ENCODE data around the gene SH3GL1.
"Not testable (repeated sequence)": the region's sequence is repeated elsewhere in the genome, so short reads cannot be mapped to it uniquely, and the experiment has no call there.

Gene SH3GL1

DNA sequence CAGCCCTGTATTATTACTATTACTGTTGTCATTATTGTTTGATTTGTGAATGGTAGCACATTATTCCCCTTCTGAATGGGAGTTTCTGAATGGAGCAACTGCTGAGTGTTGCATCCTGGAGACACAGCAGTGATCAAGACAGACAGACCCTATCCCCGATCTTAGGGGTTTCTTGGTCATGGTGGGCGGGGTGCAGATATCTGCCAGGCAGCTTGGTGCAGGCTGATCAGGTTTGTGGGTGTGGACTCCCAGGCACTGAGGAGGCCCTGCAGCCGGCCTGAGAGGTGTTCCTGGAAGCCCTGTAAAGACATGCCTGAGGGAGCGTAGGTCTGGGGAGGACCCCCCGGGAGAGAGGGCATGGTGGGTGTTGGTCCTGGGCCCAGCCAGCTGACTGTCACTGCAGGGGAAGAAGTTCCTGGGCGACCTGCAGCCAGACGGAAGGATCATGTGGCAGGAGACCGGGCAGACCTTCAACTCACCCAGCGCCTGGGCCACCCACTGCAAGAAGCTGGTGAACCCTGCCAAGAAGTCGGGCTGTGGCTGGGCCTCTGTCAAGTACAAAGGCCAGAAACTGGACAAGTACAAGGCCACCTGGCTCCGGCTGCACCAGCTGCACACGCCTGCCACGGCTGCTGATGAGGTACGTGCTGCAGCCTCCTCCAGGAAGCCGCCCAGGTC is 54.9 kb downstream of the SH3GL1 start:
- FAIRE-seq (no peak), DNase-seq (ENCODE audit: low spot score) (no peak)

DNA sequence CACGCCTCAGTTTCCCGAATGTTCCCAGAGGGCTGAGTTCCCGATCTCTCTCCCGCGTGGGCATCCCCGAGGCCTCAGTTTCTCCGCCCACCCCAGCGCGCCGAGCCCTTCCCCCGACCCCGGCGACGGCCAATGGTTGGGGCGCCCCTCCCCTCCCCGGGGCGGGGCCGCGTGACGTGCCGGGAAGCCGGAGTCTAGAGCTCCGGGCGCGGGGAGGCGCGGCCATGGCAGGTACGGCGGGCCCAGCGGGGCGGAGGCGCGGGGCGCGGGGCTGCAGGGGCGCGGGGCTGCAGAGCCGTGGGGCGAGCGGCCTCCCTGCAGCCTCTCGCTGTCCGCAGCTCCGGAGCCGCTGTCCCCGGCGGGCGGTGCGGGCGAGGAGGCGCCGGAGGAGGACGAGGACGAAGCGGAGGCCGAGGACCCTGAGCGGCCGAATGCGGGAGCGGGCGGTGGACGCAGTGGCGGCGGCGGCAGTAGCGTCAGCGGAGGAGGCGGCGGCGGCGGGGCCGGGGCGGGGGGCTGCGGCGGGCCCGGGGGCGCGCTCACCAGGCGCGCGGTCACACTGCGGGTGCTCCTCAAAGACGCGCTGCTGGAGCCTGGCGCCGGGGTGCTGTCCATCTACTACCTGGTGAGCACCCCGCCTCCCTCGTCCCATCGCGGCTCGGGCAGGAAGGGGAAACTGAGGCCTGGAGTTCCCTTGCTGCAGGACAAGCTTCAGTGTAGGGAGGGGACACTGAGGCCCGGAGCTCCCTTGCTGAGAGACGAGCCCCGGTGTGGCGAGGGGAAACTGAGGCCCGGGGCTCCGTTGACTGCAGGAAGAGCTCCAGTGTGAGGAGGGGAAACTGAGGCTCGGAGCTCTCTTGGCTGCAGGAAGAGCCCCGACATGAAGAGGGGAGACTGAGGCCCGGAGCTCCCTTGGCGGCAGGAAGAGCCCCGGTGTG is 56.7 kb downstream of the SH3GL1 start, which contains the start of gene MPND:
TSS of gene MPND (plus strand) at position 193 of the 938 bp plus-strand sequence. CDS start at position 225, 32 bp downstream.
- peak; percentile 86 for DNase-seq (ENCODE audit: low spot score)
- no peak for FAIRE-seq

DNA sequence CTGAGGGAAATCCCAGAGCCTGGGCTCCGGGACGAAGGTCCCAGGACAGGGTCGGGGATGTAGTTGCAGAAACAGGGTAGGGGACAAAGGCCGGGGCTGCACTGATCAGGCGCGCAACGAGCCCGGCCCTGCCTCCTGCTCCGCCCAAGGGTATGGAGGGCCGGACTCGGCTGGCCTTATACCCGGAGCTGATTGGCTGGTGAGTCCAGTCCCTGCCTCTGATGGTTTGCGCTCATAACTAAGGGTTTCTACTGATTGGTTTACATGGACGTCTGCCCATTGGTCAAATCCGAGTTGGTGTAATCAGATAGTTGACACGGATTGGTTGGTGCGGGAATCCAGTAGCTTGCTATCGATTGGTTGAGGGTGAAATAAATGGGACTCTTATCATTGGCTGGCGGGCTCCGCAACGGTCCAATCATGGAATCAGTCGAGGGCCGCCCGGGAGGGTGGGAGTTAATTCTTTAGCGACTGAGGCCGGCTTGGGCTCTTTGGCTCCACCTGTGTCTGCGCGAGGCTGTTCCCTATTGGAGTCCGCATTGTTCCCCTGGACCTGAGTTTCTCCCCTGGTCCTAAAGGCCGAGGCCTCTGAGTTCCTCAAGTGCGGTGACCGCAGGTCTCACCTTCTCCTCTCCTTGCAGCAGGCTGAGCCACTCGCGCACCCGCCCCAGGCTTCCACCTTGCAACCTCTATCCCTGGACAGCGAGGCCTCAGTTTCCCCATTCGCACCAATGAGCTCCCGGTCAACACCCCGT is 57.6 kb downstream of the SH3GL1 start:
- no peak for FAIRE-seq
- peak; percentile 92 for DNase-seq (ENCODE audit: low spot score)

DNA sequence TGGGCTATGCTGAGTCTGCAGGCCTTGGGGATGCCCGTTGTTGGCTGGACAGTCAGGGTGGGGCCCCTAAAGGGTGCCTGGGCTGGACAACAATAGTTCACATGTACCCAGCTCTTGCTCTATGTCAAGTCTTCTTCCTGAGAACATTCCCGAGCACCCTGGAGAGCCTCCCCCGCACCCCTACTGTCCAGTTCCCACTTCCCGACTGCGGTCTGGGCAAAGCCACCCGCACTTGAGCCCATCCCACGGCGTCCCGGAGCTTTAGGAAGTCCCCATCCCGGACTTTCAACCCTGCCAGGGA is 58.1 kb downstream of the SH3GL1 start:
- DNase-seq (ENCODE audit: low spot score), result no peak
- FAIRE-seq, result no peak

DNA sequence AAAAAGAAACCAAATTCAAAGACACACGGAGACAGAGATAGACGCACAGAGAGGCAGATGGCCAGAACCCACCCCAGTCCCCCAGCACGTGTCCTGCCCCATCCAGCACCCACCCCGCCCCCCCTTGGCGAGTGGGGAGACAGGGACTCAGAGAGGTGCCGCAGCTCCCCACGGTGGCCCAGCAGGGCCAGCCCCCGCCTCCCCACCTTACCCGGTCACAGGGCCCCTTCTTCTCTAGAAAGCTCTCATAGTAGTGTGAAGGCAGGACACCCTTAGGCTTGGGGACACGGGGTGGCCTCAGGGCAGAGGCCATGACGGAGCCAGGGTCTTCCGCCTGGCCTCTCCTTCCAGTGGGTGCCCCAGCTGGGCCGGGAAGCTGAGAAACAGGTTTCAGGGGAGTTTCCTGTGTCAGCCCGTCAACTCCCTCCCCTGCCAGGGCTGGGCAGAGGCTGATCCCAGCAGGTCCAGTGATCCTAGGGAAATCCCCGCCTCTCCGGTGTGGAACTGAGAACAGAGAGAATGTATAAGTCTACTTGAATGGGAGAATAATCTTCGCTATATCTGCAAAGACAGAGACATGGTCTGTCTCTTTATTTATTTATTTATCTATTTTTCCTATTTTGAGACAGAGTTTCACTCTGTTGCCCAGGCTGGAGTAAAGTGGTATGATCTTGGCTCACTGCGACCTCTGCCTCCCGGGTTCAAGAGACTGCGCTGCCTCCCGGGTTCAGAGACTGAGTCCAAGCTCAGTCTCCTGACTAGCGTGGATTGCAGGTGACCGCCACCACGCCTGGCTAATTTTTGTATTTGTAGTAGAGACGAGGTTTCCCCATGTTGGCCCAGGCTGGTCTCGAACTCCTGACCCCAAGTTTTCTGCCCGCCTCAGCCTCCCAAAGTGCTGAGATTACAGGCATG is 61.6 kb downstream of the SH3GL1 start, which contains the start of gene STAP2:
TSS of gene STAP2 (minus strand) at position 387 of the 915 bp plus-strand sequence. CDS start at position 313, 74 bp downstream.
- FAIRE-seq, result no peak
- no peak for DNase-seq (ENCODE audit: low spot score)

DNA sequence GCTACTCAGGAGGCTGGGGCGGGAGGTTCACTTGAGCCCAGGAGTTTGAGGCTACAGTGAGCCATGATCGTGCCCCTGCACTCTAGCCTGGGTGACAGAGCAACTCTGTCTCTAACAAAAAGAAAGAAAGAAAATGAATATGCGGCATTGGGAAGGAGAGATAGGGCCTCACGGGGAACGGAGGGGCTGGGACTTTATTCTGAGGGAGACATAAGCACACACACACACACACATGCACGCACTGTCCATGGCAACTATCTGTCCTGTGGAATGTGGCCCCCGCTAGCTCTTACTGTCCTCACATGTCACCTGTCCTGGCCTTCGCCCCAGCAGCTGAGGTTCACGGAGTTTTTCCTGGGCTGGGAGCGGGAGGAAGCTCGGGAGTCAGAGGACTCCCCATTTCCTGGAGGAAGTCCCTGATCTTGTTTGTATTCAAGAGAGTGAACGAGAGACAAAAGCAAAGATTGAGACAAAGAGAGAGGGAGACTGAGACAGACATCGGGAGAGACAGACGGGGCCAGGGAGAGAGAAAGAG is 62.4 kb downstream of the SH3GL1 start:
- no peak for DNase-seq (ENCODE audit: low spot score)
- no peak for FAIRE-seq

DNA sequence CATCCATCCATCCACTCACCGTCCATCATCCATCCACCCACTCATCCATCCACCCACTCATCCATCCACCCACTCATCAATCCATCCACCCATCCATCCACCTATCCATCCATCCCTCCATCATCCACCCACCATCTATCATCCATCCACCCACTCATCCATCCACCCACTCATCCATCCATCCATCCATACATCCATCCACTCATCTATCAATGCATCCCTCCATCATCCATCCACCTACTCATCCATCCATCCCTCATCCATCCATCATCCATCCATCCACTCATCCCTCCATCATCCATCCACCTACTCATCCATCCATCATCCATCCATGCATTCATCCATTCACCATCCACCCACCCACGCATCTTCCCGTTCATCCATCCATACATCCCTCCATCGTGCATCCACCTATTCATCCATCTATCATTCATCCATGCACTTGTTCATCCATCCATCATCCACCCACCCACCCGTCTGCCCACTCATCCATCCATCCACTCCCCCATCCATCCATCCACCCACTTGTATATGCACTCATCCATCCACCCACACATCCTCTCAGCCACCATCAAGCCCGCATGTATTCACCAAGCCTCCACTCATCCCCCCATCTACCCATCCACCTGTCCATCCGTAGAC is 65.3 kb downstream of the SH3GL1 start:
- FAIRE-seq (peak; percentile 89), DNase-seq (ENCODE audit: low spot score) (no peak)

DNA sequence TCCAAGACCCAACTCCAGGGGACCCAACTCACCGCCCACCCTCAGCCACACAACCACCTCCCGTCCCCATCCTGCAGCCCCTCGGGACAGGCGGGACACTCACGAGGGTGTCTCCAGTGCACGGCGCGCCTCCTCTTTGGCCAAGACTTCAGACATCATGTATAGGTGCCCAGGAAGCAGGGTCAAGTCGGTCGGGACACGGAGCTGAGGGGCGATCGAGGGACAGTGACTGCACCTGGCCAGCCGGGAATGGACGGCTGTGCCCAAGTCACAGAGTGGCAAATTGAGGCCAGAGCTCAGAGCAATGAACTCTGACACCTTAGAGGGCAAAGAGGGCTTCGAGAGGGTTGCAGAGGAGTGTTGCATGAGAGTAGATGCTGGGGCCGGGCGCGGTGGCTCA is 70.5 kb downstream of the SH3GL1 start:
- DNase-seq (ENCODE audit: low spot score) (no peak), FAIRE-seq (no peak)

DNA sequence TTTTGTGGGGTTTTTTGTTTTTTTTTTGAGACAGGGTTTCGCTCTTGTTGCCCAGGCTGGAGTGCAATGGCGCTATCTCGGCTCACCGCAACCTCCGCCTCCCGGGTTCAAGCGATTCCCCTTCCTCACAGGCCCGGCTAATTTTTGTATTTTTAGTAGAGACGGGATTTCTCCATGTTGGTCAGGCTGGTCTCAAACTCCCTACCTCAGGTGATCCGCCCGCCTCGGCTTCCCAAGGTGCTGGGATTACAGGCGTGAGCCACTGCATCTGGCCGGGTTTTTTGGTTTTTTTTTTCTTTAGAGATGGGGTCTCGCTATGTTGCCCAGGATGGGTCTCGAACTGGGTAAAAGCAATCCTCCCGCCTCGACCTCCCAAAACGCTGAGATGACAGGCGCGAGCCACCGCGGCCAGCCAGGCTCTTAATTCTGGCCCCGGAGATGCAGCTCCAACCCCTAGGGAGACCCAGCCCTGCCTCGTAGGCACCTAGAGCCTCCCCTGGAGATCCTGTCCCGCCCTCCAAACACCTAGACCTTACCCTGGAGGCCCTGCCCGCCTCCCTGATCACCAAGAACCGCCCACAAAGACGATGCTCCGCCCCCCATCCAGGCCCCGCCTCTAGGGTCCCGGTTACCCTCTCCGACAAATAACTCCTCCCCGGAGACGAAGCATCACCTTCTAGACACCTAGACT is 71.2 kb downstream of the SH3GL1 start:
- not testable (repeated sequence) for FAIRE-seq
- DNase-seq (ENCODE audit: low spot score), result peak; percentile 41

DNA sequence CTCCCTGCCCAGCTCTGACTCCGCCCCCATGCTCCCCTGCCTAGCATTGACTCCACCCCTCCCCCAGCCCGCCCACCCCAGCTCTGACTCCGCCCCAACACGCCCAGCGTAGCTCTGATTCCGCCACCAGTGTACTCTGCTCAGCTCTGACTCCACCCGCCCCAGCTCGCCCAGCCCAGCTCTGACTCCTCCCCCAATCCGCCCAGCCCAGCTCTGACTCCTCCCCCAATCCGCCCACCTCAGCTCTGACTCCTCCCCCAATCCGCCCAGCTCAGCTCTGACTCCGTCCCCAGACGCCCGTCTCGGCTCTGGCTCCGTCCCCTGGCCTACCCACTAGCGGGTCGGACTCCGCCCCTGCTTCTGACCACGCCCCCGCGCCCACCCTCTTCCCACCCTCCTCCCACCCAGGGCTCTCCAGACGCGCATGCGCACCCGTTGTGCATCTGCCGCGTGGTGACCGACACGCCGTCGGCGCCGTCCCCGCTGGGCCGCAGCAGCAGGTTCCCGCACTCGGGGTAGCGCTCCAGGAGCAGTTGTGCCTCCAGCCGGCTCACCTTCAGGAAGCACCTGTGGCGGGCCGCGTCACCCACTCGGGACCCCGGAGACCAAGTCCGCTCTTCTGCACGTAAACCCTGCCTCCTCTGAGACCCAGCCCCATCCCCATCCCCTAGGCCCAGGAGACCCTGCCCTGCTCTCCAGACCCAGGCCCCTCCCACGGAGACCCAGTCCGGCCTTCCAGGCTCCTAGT is 71.9 kb downstream of the SH3GL1 start:
- DNase-seq (ENCODE audit: low spot score), result peak; percentile 93
- FAIRE-seq, result no peak

DNA sequence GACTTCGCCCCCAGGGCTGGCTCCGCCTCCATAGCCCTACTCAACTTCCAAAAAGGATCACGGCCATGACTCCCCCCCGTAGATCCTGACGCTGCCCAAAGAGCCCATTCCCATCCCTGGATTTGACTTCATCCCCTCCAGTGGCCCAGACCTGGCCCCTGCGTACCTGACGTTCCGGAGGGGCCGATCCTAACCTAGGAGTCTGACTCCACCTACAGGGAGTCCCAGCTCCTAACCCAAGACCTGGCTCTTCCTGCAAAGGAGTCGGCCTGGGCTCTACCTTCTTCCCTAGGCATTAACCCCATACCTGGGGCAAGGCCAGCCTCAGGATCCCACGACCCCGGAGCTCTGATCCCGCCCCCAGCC is 72.5 kb downstream of the SH3GL1 start:
- FAIRE-seq (no peak), DNase-seq (ENCODE audit: low spot score) (no peak)

DNA sequence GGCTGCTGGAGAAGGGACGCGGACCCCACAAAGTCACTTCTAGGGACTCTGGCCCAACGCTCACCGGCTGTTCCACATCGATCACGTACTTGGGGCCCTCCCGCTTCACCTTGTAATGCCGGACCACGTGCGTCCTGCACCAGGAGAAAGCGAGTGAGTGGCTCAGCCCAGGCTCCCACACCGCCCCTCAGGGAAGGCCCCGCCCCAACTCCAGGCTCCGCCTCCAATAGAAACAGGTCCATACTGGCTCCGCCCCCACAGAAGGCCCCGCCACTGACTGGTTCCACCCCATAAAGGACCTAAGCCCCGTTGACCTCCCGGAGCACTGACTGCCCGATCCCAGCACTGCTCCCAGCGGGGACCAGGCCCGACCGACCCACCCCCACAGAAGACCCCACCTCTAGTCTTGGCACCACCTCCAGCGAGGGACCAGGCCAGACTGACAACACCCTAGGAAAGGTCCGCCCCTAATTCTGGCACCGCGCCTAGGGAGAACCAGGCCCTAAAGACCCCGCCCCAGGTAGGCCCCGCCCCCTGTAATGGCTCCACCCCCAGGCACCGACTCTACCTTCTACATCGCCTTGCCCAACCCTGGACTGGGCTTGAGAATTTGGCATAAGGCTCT is 73.0 kb downstream of the SH3GL1 start:
- FAIRE-seq, result no peak
- peak; percentile 52 for DNase-seq (ENCODE audit: low spot score)

DNA sequence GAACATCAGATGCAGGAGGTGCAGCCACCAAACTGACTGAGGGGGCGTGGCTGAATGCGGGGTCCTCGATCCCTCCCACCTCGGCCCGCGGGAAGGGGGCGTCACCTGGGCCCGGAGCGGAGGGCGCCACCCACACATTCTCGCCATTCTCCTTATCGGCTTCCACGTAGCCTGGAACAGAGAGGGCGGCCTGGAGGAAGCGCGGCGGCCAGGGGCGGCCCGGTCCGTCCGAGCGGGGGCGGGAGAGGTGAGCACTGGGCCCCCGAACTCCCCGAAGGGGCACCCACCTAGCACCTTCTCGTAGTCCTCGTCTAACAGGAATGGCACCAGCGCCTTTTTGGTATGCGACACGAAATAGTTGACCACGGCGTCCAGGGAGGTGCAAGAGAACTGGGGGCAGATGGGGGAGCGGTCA is 73.5 kb downstream of the SH3GL1 start:
- FAIRE-seq (no peak), DNase-seq (ENCODE audit: low spot score) (no peak)

DNA sequence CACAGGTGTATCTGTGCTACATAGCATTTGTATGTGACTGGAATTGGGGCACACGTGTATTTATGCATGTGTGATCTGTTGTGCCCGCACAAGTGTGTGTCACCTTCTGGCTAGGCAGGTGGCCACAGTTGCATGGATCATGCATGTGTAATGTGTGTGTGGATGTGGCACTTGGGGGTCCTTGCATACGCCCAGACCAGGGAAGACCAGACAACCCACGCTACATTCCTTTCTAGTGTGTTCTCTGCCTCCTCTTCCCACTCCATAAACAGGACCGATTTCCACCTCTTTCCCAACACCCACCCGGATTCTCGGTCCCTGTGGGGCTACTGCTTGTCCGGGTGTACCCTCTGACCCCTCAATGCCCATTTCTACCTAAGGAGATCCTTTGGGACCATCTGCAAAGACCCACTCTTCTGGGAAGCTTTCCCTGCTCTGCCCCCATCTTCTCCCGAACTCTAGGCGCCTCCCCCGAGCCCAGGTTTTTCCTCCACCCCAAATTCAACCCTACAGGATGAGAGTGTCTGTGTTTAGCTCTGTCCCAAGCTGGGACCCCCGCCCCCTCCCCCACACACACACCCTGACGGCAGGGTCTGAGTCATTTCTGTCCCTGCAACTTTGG is 74.0 kb downstream of the SH3GL1 start:
- DNase-seq (ENCODE audit: low spot score) (no peak), FAIRE-seq (no peak)

DNA sequence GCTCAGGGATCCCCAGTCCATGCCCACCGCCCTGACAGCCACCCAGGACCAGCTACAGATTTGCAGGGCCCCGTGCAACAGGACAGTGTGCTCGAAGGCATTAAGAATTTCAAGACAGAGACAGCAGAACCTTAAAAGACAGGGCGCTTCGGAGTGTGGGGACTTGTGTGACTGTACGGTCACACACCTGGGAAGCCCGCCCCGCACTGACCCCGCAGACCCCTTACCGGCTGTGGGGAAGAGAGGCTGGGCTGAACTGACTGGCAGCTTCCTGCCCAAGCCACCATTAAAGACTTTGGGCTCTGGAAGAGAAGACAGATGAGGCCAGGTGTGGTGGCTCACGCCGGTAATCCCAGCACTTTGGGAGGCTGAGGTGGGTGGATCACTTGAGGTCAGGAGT is 76.1 kb downstream of the SH3GL1 start:
- FAIRE-seq (no peak), DNase-seq (ENCODE audit: low spot score) (no peak)

DNA sequence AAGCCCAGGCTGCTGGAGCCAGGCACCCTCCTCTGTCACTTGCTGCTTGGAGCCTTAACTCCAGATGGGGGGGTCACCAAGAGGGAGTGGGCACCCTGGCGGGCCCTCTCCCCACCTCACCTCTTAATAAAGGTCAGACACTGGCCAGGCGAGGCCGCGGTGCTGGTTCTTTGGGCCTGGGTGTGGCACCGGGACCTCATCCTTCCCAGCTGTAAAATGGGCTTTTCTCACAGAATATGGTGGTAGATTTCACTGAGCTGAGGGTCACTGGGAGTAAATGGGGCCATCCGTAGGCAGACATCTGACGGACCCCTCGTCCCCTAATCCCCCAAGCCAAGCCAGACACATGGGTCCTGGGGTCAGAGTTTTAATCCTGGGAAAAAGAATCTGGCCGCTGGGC is 76.7 kb downstream of the SH3GL1 start:
- DNase-seq (ENCODE audit: low spot score), result no peak

DNA sequence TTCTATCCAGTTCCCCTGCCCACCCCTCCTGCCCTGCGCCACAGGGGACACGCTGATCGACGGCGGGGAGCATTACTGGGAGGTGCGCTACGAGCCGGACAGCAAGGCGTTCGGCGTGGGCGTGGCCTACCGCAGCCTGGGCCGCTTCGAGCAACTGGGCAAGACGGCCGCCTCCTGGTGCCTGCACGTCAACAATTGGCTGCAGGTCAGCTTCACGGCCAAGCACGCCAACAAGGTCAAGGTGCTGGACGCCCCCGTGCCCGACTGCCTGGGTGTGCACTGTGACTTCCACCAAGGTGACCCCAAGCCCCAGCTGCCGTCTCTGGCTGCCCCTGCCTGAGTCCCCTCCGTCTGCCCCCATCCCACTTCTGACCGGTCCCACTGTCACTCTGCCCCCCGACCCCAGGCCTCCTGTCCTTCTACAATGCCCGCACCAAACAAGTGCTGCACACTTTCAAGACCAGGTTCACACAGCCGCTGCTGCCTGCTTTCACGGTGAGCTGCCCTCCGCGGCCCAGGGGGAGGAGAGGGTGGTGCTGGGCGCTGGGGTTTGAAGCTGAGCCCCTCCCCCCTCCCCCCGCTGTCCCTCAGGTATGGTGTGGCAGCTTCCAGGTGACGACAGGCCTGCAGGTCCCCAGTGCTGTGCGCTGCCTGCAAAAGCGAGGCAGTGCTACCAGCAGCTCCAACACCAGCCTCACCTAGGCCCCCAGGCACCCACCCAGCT is 77.2 kb downstream of the SH3GL1 start:
- FAIRE-seq (no peak), DNase-seq (ENCODE audit: low spot score) (no peak)

More for the DNA sequence above, 76.7 kb downstream of the SH3GL1 start:
- no peak for FAIRE-seq

Measured in urothelium cell line (cell line).